ENCODE data around the gene NUDCD3. TPM values are rescaled to one million over a fixed set of nuclear protein-coding genes. Genes with fewer than 3 reads are reported as not detected.
A peak's percentile ranks its signal among the peaks of the same experiment; 100 is the strongest.

NUDCD3 gene
- total and polyA plus RNA-seq, 12 donors, result 16.2 to 116 (median 102) TPM

GRCh38 chr7:44382459-44383265 is 107.8 kb downstream of the NUDCD3 start:
- H3K9me3 ChIP-seq, result no peaks in the 10 kb centered on the region
- no peak for TF ChIP-seq CTCF (IDR thresholded peaks at IDR 0.05)
- H3K4me3 ChIP-seq, result no peak overlapping the region
- WGBS, 2 donors, result 74 to 76% methylated on average over 13 of the region's 13 CpGs
- no peaks in the 10 kb centered on the region for H3K27me3 ChIP-seq
- H3K27ac ChIP-seq, result peak overlapping the region in 4 of 10 donors; percentile 1 to 56 (median 27)
- DNase-seq (no peak), ATAC-seq (peak in 7 of 8 donors; percentile 25 to 81 (median 41))
- intact Hi-C loops (cut with DNase I), result no loop called here
- peaks cover 0 to 34% (median 14%) of the 10 kb centered on the region in 9 donors for H3K4me1 ChIP-seq
- H3K36me3 ChIP-seq, result peaks cover 0 to 64% (median 14%) of the 10 kb centered on the region in 9 donors

GRCh38 chr7:44381494-44382220 is 108.8 kb downstream of the NUDCD3 start:
- WGBS, 2 donors, result 93 to 96% methylated on average over 9 of the region's 9 CpGs
- peaks cover 0 to 54% (median 14%) of the 10 kb centered on the region in 9 donors for H3K36me3 ChIP-seq
- no peak for TF ChIP-seq CTCF (IDR thresholded peaks at IDR 0.05)
- H3K4me1 ChIP-seq, result peaks cover 0 to 34% (median 14%) of the 10 kb centered on the region in 9 donors
- no peak overlapping the region for H3K4me3 ChIP-seq
- H3K27ac ChIP-seq, result peak overlapping the region in 1 of 10 donors; percentile 5
- intact Hi-C loops (cut with DNase I), result no loop called here
- DNase-seq (no peak), ATAC-seq (no peak)
- no peaks in the 10 kb centered on the region for H3K9me3 ChIP-seq
- H3K27me3 ChIP-seq, result no peaks in the 10 kb centered on the region

GRCh38 chr7:44380831-44381493 is 109.5 kb downstream of the NUDCD3 start:
- Histone ChIP-seq H3K27me3 (no peaks in the 10 kb centered on the region), H3K27ac (no peak overlapping the region), H3K36me3 (peaks cover 0 to 47% (median 12%) of the 10 kb centered on the region in 9 donors), H3K9me3 (no peaks in the 10 kb centered on the region), H3K4me3 (no peak overlapping the region), H3K4me1 (peaks cover 0 to 34% (median 14%) of the 10 kb centered on the region in 9 donors)
- ATAC-seq (no peak), DNase-seq (no peak)
- TF ChIP-seq CTCF (IDR thresholded peaks at IDR 0.05), result no peak
- 91 to 93% methylated on average over 4 of the region's 4 CpGs for WGBS, 2 donors
- intact Hi-C loops (cut with DNase I), result no loop called here

- H3K36me3 ChIP-seq, result peaks cover 0 to 40% (median 6%) of the 10 kb centered on the region in 9 donors
- intact Hi-C loops (cut with DNase I), result no loop called here
- DNase-seq, result no peak
- no peaks in the 10 kb centered on the region for H3K9me3 ChIP-seq
- H3K27ac ChIP-seq, result no peak overlapping the region
- H3K27me3 ChIP-seq, result no peaks in the 10 kb centered on the region
- TF ChIP-seq CTCF (IDR thresholded peaks at IDR 0.05), result no peak
- no peak overlapping the region for H3K4me3 ChIP-seq
- 85 to 97% methylated on average over 2 of the region's 2 CpGs for WGBS, 2 donors
- ATAC-seq, result no peak
- H3K4me1 ChIP-seq, result peaks cover 0 to 30% (median 14%) of the 10 kb centered on the region in 9 donors
Observed at GRCh38 chr7:44380189-44380830, 110.1 kb downstream of the NUDCD3 start.
